Breast epithelium (tissue), 3 donors: ENCODE data around the gene RPL18.

Experiments used
- POLR2A ChIP-seq: fragments of 450-650 bp; IDR thresholded peaks from one replicate; pipeline ENCODE4 v1.6.1; 2016; ENCODE audit warnings: antibody characterized with exemption, mild to moderate bottlenecking, moderate library complexity
- TF ChIP-seq, protein P1 (sequence below), 3 donors: fragments of 450-650 bp; IDR thresholded peaks; one replicate each; pipeline ENCODE4 v1.5.1; 2016 to 2017; ENCODE audit warnings: antibody characterized with exemption in 3 of 3, mild to moderate bottlenecking in 3 of 3, moderate library complexity in 3 of 3

DNA sequence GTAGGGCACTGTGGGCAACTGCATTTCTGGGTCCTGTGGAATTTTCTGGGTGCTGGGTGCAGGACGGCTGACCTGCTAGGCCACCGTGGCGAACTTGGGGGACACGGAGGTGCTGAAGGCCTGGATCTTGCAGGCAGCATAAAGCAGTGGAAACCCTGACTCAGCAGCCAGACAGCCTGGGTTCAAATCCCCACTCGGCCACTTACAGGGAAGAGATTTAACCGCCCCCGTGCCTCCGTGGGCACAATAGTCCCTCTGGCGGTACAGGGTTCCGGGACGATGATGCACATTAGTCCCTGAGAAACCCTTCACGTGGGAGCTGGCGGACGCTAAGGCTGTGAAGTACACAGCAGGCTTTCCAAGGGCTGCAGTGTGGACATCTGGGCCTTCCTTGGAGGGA, 7.1 kb downstream of the RPL18 start:
- TF ChIP-seq POLR2A = no peak
- TF ChIP-seq, protein P1, sequence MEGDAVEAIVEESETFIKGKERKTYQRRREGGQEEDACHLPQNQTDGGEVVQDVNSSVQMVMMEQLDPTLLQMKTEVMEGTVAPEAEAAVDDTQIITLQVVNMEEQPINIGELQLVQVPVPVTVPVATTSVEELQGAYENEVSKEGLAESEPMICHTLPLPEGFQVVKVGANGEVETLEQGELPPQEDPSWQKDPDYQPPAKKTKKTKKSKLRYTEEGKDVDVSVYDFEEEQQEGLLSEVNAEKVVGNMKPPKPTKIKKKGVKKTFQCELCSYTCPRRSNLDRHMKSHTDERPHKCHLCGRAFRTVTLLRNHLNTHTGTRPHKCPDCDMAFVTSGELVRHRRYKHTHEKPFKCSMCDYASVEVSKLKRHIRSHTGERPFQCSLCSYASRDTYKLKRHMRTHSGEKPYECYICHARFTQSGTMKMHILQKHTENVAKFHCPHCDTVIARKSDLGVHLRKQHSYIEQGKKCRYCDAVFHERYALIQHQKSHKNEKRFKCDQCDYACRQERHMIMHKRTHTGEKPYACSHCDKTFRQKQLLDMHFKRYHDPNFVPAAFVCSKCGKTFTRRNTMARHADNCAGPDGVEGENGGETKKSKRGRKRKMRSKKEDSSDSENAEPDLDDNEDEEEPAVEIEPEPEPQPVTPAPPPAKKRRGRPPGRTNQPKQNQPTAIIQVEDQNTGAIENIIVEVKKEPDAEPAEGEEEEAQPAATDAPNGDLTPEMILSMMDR (IDR thresholded peaks at IDR 0.05) = no peak
